Immature natural killer cell (primary cell): Measurements from ENCODE around the gene TAF8. TPM values are rescaled to one million over a fixed set of nuclear protein-coding genes. Genes with fewer than 3 reads are reported as not detected.

Experiments
- DNase-seq, 3 donors: peaks; one replicate each; pipeline ENCODE4 v3.0.0; 2022; ENCODE audit warnings: mixed read lengths in 1 of 3
- H3K27ac Mint-ChIP-seq, 6 donors: one replicate each; pipeline ENCODE4 v1.8.0; 2020; ENCODE audit warnings: mixed read lengths in 6 of 6, mild to moderate bottlenecking in 5 of 6, inconsistent platforms in 4 of 6, moderate library complexity in 3 of 6
- H3K27me3 Mint-ChIP-seq, 3 donors: one replicate each; pipeline ENCODE4 v1.8.0; 2020 to 2021; ENCODE audit warnings: low read depth in 3 of 3, mild to moderate bottlenecking in 3 of 3, mixed read lengths in 3 of 3, moderate library complexity in 3 of 3, inconsistent platforms in 1 of 3
- H3K36me3 Mint-ChIP-seq, 3 donors: one replicate each; pipeline ENCODE4 v1.8.0; 2020; ENCODE audit warnings: mixed read lengths in 3 of 3, inconsistent platforms in 2 of 3, mild to moderate bottlenecking in 2 of 3
- H3K4me1 Mint-ChIP-seq, 2 donors: one replicate each; pipeline ENCODE4 v1.8.0; 2020; ENCODE audit warnings: inconsistent platforms in 2 of 2, mild to moderate bottlenecking in 2 of 2, mixed read lengths in 2 of 2, moderate library complexity in 1 of 2
- H3K4me3 Mint-ChIP-seq, 5 donors: one replicate each; pipeline ENCODE4 v1.8.0; 2020; ENCODE audit warnings: mild to moderate bottlenecking in 5 of 5, mixed read lengths in 5 of 5, inconsistent platforms in 3 of 5, moderate library complexity in 3 of 5
- H3K9me3 Mint-ChIP-seq, 6 donors: one replicate each; pipeline ENCODE4 v1.8.0; 2020; ENCODE audit warnings: mild to moderate bottlenecking in 6 of 6, mixed read lengths in 6 of 6, inconsistent platforms in 4 of 6, moderate library complexity in 3 of 6
- polyA plus RNA-seq, 3 donors: library from polyadenylated mRNA; unstranded; fragments of 300-500 nt; fragmentation: Illumina TruSeq; gene quantifications; one replicate each; pipeline ENCODE4 v1.2.3, GENCODE V29; 2021

The TAF8 gene
- polyA plus RNA-seq, 3 donors from 2014 or later = 8.5 to 23.0 (median 14.6) TPM

GRCh38 chr6:42083530-42083929, 33.2 kb downstream of the TAF8 start:
- Mint-ChIP-seq H3K36me3 (peaks cover 0 to 16% (median 3%) of the 10 kb centered on the region in 3 donors), H3K27ac (peak overlapping the region in 1 of 6 donors; percentile 49), H3K4me1 (no peaks in the 10 kb centered on the region), H3K4me3 (no peak overlapping the region), H3K9me3 (no peaks in the 10 kb centered on the region), H3K27me3 (peaks cover 0 to 2% (median 0%) of the 10 kb centered on the region in 3 donors)
- no peak for DNase-seq

GRCh38 chr6:42084889-42085288, 34.6 kb downstream of the TAF8 start:
- Mint-ChIP-seq H3K27ac (no peak overlapping the region), H3K9me3 (no peaks in the 10 kb centered on the region), H3K36me3 (peaks cover 0 to 16% (median 3%) of the 10 kb centered on the region in 3 donors), H3K4me3 (no peak overlapping the region), H3K4me1 (no peaks in the 10 kb centered on the region), H3K27me3 (peaks cover 0 to 2% (median 0%) of the 10 kb centered on the region in 3 donors)
- DNase-seq = no peak

GRCh38 chr6:42086046-42087035, 36.0 kb downstream of the TAF8 start:
- H3K9me3 Mint-ChIP-seq = no peaks in the 10 kb centered on the region
- H3K36me3 Mint-ChIP-seq = peaks cover 0 to 16% (median 3%) of the 10 kb centered on the region in 3 donors
- no peak for DNase-seq
- no peak overlapping the region for H3K27ac Mint-ChIP-seq
- H3K4me1 Mint-ChIP-seq = no peaks in the 10 kb centered on the region
- H3K4me3 Mint-ChIP-seq = no peak overlapping the region
- peaks cover 0 to 2% (median 0%) of the 10 kb centered on the region in 3 donors for H3K27me3 Mint-ChIP-seq

GRCh38 chr6:42088101-42088591, 37.8 kb downstream of the TAF8 start:
- Mint-ChIP-seq H3K4me3 (no peak overlapping the region), H3K27ac (no peak overlapping the region), H3K9me3 (no peaks in the 10 kb centered on the region), H3K27me3 (peaks cover 0 to 2% (median 0%) of the 10 kb centered on the region in 3 donors), H3K36me3 (peaks cover 0 to 9% (median 8%) of the 10 kb centered on the region in 3 donors), H3K4me1 (no peaks in the 10 kb centered on the region)
- no peak for DNase-seq

- peaks cover 0 to 5% (median 5%) of the 10 kb centered on the region in 3 donors for H3K36me3 Mint-ChIP-seq
- H3K9me3 Mint-ChIP-seq = no peaks in the 10 kb centered on the region
- no peak overlapping the region for H3K27ac Mint-ChIP-seq
- no peaks in the 10 kb centered on the region for H3K4me1 Mint-ChIP-seq
- DNase-seq = no peak
- H3K27me3 Mint-ChIP-seq = no peaks in the 10 kb centered on the region
- H3K4me3 Mint-ChIP-seq = no peak overlapping the region
Measured at GRCh38 chr6:42090819-42091717, 40.7 kb downstream of the TAF8 start.

- Mint-ChIP-seq H3K27me3 (no peaks in the 10 kb centered on the region), H3K4me3 (no peak overlapping the region), H3K9me3 (no peaks in the 10 kb centered on the region), H3K36me3 (peaks cover 0 to 5% (median 0%) of the 10 kb centered on the region in 3 donors), H3K27ac (no peak overlapping the region), H3K4me1 (no peaks in the 10 kb centered on the region)
- DNase-seq = no peak
Measured at GRCh38 chr6:42091718-42092023, 41.3 kb downstream of the TAF8 start.

- peak overlapping the region in 1 of 6 donors; percentile 59 for H3K27ac Mint-ChIP-seq
- peaks cover 0 to 5% (median 0%) of the 10 kb centered on the region in 3 donors for H3K36me3 Mint-ChIP-seq
- no peaks in the 10 kb centered on the region for H3K9me3 Mint-ChIP-seq
Measured at GRCh38 chr6:42093582-42094329, 43.4 kb downstream of the TAF8 start.

GRCh38 chr6:42095094-42095493, 44.8 kb downstream of the TAF8 start:
- DNase-seq = no peak
- H3K27ac Mint-ChIP-seq = no peak overlapping the region
- H3K27me3 Mint-ChIP-seq = no peaks in the 10 kb centered on the region
- H3K9me3 Mint-ChIP-seq = no peaks in the 10 kb centered on the region
- no peak overlapping the region for H3K4me3 Mint-ChIP-seq
- peaks cover 0 to 5% (median 0%) of the 10 kb centered on the region in 3 donors for H3K36me3 Mint-ChIP-seq
- no peaks in the 10 kb centered on the region for H3K4me1 Mint-ChIP-seq

More at GRCh38 chr6:42093582-42094329, 43.4 kb downstream of the TAF8 start:
- no peak for DNase-seq
- Mint-ChIP-seq H3K4me1 (no peaks in the 10 kb centered on the region), H3K27me3 (no peaks in the 10 kb centered on the region), H3K4me3 (no peak overlapping the region)

GRCh38 chr6:42095776-42096541, 45.6 kb downstream of the TAF8 start:
- H3K4me3 Mint-ChIP-seq = no peak overlapping the region
- peaks cover 0 to 5% (median 0%) of the 10 kb centered on the region in 3 donors for H3K36me3 Mint-ChIP-seq
- H3K9me3 Mint-ChIP-seq = no peaks in the 10 kb centered on the region
- H3K4me1 Mint-ChIP-seq = no peaks in the 10 kb centered on the region
- peak overlapping the region in 1 of 6 donors; percentile 26 for H3K27ac Mint-ChIP-seq
- no peak for DNase-seq
- no peaks in the 10 kb centered on the region for H3K27me3 Mint-ChIP-seq

GRCh38 chr6:42099340-42100028, 49.2 kb downstream of the TAF8 start:
- peaks cover 0 to 5% (median 0%) of the 10 kb centered on the region in 3 donors for H3K27me3 Mint-ChIP-seq
- no peak overlapping the region for H3K4me3 Mint-ChIP-seq
- peaks cover 10% of the 10 kb centered on the region in 2 donors for H3K4me1 Mint-ChIP-seq
- DNase-seq = no peak
- H3K36me3 Mint-ChIP-seq = no peaks in the 10 kb centered on the region
- H3K9me3 Mint-ChIP-seq = no peaks in the 10 kb centered on the region
- peak overlapping the region in 1 of 6 donors; percentile 30 for H3K27ac Mint-ChIP-seq

- Mint-ChIP-seq H3K36me3 (no peaks in the 10 kb centered on the region), H3K4me1 (peaks cover 10 to 14% of the 10 kb centered on the region in 2 donors), H3K27ac (peak overlapping the region in 1 of 6 donors; percentile 30), H3K9me3 (no peaks in the 10 kb centered on the region), H3K27me3 (peaks cover 0 to 5% (median 0%) of the 10 kb centered on the region in 3 donors), H3K4me3 (no peak overlapping the region)
- DNase-seq = no peak
Measured at GRCh38 chr6:42100029-42100901, 49.9 kb downstream of the TAF8 start.
